ENCODE data around the gene UCHL1.

UCHL1 gene

GRCh38 chr4:41209901-41210300, 46.8 kb upstream of the UCHL1 start:
- no peaks in the 10 kb centered on the region for H3K27me3 ChIP-seq (ENCODE audit: control insufficient read depth, low read length)
- H3K4me2 ChIP-seq (ENCODE audit: low read length): no peak overlapping the region
- H3K9me2 ChIP-seq (replicated peaks; ENCODE audit: control insufficient read depth, low read length): no peaks in the 10 kb centered on the region
- H4K20me1 ChIP-seq (ENCODE audit: control insufficient read depth, insufficient read depth, low read depth, low read length): peaks cover 4% of the 10 kb centered on the region; the same call in 1 of the 2 replicates
- no peak overlapping the region for H3K27ac ChIP-seq (ENCODE audit: low read depth, low read length)
- H3F3A ChIP-seq (ENCODE audit: control insufficient read depth, insufficient read depth): no peaks in the 10 kb centered on the region
- no peaks in the 10 kb centered on the region for H3K9me3 ChIP-seq (ENCODE audit: control insufficient read depth, insufficient read depth, low read length)
- H3K79me2 ChIP-seq (ENCODE audit: control insufficient read depth, low read length): peaks cover 95% of the 10 kb centered on the region
- peaks cover 4% of the 10 kb centered on the region; the same call in 1 of the 2 replicates for H3K36me3 ChIP-seq (ENCODE audit: control insufficient read depth, low read length)
- H3K4me3 ChIP-seq (ENCODE audit: low read length): no peak overlapping the region
- TF ChIP-seq EZH2phosphoT487 (IDR thresholded peaks at IDR 0.05; ENCODE audit: borderline replicate concordance, low read length): no peak
- no peak for TF ChIP-seq CTCF (IDR thresholded peaks at IDR 0.05; ENCODE audit: low read depth, low read length, poor library complexity, severe bottlenecking)
- peaks cover 19% of the 10 kb centered on the region for H3K4me1 ChIP-seq (ENCODE audit: control insufficient read depth, low read length)

GRCh38 chr4:41211951-41212615, 44.6 kb upstream of the UCHL1 start:
- Histone ChIP-seq H3K4me2 (ENCODE audit: low read length) (peak overlapping the region; percentile 83), H3K9me3 (ENCODE audit: control insufficient read depth, insufficient read depth, low read length) (no peaks in the 10 kb centered on the region), H3F3A (ENCODE audit: control insufficient read depth, insufficient read depth) (0 out of 2 replicates have a peak, but pooled peaks cover 5% of the 10 kb centered on the region), H4K20me1 (ENCODE audit: control insufficient read depth, insufficient read depth, low read depth, low read length) (peaks cover 4% of the 10 kb centered on the region; the same call in 1 of the 2 replicates), H3K36me3 (ENCODE audit: control insufficient read depth, low read length) (peaks cover 4% of the 10 kb centered on the region; the same call in 1 of the 2 replicates), H3K4me3 (ENCODE audit: low read length) (peak overlapping the region; percentile 81), H3K27ac (ENCODE audit: low read depth, low read length) (no peak overlapping the region), H3K4me1 (ENCODE audit: control insufficient read depth, low read length) (peaks cover 36% of the 10 kb centered on the region), H3K79me2 (ENCODE audit: control insufficient read depth, low read length) (peaks cover 81% of the 10 kb centered on the region), H3K9me2 (replicated peaks; ENCODE audit: control insufficient read depth, low read length) (no peaks in the 10 kb centered on the region), H3K27me3 (ENCODE audit: control insufficient read depth, low read length) (no peaks in the 10 kb centered on the region)
- TF ChIP-seq CTCF (IDR thresholded peaks at IDR 0.05; ENCODE audit: low read depth, low read length, poor library complexity, severe bottlenecking): no peak
- TF ChIP-seq EZH2phosphoT487 (IDR thresholded peaks at IDR 0.05; ENCODE audit: borderline replicate concordance, low read length): no peak

- Histone ChIP-seq H3K4me3 (ENCODE audit: low read length) (peak overlapping the region; percentile 81), H3F3A (ENCODE audit: control insufficient read depth, insufficient read depth) (peaks cover 5% of the 10 kb centered on the region; the same call in 1 of the 2 replicates), H3K4me2 (ENCODE audit: low read length) (peak overlapping the region; percentile 83), H3K9me2 (replicated peaks; ENCODE audit: control insufficient read depth, low read length) (no peaks in the 10 kb centered on the region), H3K27ac (ENCODE audit: low read depth, low read length) (no peak overlapping the region), H3K79me2 (ENCODE audit: control insufficient read depth, low read length) (peaks cover 74% of the 10 kb centered on the region), H3K36me3 (ENCODE audit: control insufficient read depth, low read length) (peaks cover 4% of the 10 kb centered on the region; the same call in 1 of the 2 replicates), H3K27me3 (ENCODE audit: control insufficient read depth, low read length) (no peaks in the 10 kb centered on the region), H4K20me1 (ENCODE audit: control insufficient read depth, insufficient read depth, low read depth, low read length) (peaks cover 1% of the 10 kb centered on the region; the same call in 1 of the 2 replicates), H3K9me3 (ENCODE audit: control insufficient read depth, insufficient read depth, low read length) (no peaks in the 10 kb centered on the region), H3K4me1 (ENCODE audit: control insufficient read depth, low read length) (peaks cover 38% of the 10 kb centered on the region)
- TF ChIP-seq EZH2phosphoT487 (IDR thresholded peaks at IDR 0.05; ENCODE audit: borderline replicate concordance, low read length) (no peak), CTCF (IDR thresholded peaks at IDR 0.05; ENCODE audit: low read depth, low read length, poor library complexity, severe bottlenecking) (peak; percentile 70)
Measured at GRCh38 chr4:41212616-41213203, 44.0 kb upstream of the UCHL1 start.
